PFSK-1 (cell line): Measurements from ENCODE around the gene NUP37.

Experiments
- FOXP2 ChIP-seq: optimal IDR thresholded peaks from 2 replicates; pipeline ENCODE3; 2011; ENCODE audit warnings: borderline replicate concordance, control low read depth, inconsistent platforms; ENCODE audit not compliant: insufficient read depth; ENCODE audit errors: extremely low read length, extremely low read depth
- POLR2AphosphoS5 ChIP-seq: IDR thresholded peaks from 2 replicates; pipeline ENCODE4 v1.6.1; 2012; ENCODE audit warnings: low read depth, mild to moderate bottlenecking, control low read depth, low read length, moderate library complexity
- SIN3A ChIP-seq: IDR thresholded peaks from 2 replicates; pipeline ENCODE4 v1.6.1; 2012; ENCODE audit warnings: mild to moderate bottlenecking, low read length, moderate library complexity, borderline replicate concordance; ENCODE audit not compliant: insufficient read depth
- TAF1 ChIP-seq: IDR thresholded peaks from 2 replicates; pipeline ENCODE4 v1.6.1; 2012; ENCODE audit warnings: low read length, control low read depth, borderline replicate concordance; ENCODE audit not compliant: insufficient read depth
- TF ChIP-seq, protein P1 (sequence below), 2 experiments: IDR thresholded peaks; 2 replicates each; pipeline versions ENCODE4 v1.6.1 to v1.8.0; 2011 to 2012; ENCODE audit warnings: low read depth in 2 of 2, low read length in 2 of 2, control low read depth in 1 of 2, inconsistent platforms in 1 of 2, mild to moderate bottlenecking in 1 of 2, moderate library complexity in 1 of 2; ENCODE audit not compliant: insufficient read depth in 1 of 2

NUP37 gene

GRCh38 chr12:102069707-102070106 is 50.2 kb downstream of the NUP37 start:
- TF ChIP-seq TAF1 (no peak), SIN3A (no peak), FOXP2 (no peak), POLR2AphosphoS5 (no peak)
- TF ChIP-seq, protein P1, sequence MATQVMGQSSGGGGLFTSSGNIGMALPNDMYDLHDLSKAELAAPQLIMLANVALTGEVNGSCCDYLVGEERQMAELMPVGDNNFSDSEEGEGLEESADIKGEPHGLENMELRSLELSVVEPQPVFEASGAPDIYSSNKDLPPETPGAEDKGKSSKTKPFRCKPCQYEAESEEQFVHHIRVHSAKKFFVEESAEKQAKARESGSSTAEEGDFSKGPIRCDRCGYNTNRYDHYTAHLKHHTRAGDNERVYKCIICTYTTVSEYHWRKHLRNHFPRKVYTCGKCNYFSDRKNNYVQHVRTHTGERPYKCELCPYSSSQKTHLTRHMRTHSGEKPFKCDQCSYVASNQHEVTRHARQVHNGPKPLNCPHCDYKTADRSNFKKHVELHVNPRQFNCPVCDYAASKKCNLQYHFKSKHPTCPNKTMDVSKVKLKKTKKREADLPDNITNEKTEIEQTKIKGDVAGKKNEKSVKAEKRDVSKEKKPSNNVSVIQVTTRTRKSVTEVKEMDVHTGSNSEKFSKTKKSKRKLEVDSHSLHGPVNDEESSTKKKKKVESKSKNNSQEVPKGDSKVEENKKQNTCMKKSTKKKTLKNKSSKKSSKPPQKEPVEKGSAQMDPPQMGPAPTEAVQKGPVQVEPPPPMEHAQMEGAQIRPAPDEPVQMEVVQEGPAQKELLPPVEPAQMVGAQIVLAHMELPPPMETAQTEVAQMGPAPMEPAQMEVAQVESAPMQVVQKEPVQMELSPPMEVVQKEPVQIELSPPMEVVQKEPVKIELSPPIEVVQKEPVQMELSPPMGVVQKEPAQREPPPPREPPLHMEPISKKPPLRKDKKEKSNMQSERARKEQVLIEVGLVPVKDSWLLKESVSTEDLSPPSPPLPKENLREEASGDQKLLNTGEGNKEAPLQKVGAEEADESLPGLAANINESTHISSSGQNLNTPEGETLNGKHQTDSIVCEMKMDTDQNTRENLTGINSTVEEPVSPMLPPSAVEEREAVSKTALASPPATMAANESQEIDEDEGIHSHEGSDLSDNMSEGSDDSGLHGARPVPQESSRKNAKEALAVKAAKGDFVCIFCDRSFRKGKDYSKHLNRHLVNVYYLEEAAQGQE (IDR thresholded peaks at IDR 0.05; ENCODE audit: insufficient read depth in 1 of 2, low read depth in 2 of 2, low read length in 2 of 2), result no peak

DNA sequence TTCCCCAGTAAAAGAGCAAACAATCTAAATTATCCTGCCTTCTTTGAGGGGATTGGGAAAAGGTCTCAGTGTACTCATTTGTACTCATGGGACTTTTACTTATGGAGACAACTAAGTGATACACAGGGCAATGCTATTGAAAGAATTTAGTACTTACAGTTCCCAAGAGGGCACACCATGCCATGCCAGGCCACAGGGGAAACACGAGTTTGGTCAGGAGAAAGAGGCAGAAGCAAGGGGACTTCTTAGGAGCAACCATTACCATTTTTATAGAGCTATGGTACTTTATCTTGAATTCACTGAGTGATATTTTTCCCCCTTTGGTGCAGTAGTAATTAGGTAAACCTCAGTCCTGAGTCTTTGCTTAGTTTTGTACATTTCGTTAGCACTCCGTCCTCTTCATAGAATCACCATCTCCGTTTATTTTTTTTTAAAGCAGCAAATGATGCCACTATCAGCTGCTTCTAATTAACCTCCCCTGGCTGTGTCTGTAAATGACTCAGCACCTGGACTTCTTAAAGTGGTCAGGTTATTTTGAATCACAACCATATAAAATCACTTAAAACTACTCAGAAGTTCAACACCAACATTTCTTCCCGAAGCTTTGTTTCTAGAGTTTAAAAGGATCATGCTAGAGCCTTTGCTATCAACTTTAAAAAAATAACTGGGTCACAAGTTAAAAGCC is 52.2 kb downstream of the NUP37 start:
- TF ChIP-seq SIN3A, result no peak
- no peak for TF ChIP-seq FOXP2
- TF ChIP-seq, protein P1 (IDR thresholded peaks at IDR 0.05; ENCODE audit: insufficient read depth in 1 of 2, low read depth in 2 of 2, low read length in 2 of 2), result no peak
- TF ChIP-seq POLR2AphosphoS5, result no peak
- no peak for TF ChIP-seq TAF1

- TF ChIP-seq TAF1, result no peak
- TF ChIP-seq FOXP2, result no peak
- TF ChIP-seq POLR2AphosphoS5, result no peak
- TF ChIP-seq, protein P1 (IDR thresholded peaks at IDR 0.05; ENCODE audit: insufficient read depth in 1 of 2, low read depth in 2 of 2, low read length in 2 of 2), result no peak
- no peak for TF ChIP-seq SIN3A
Observed at GRCh38 chr12:102064476-102064875, 55.4 kb downstream of the NUP37 start.

DNA sequence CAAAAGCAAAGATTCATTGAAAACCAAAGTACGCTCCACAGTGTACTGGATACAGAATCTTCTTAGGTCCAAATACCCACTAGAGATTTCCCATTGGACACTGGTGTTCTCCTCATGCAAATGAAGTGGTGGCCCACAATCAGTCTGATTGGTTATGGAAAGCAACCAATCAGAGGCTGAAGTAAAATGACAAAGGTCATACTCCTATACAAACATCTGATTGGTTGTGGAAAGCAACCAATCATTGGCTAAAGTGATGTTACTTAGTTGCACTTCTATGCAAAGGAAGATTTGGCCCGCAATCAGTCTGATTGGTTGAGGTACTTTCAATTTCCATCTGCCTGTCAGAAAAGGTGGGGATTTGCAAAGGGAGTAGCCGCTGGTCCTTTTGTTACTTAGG is 56.8 kb downstream of the NUP37 start:
- TF ChIP-seq, protein P1 (IDR thresholded peaks at IDR 0.05; ENCODE audit: insufficient read depth in 1 of 2, low read depth in 2 of 2, low read length in 2 of 2), result no peak
- TF ChIP-seq SIN3A, result no peak
- TF ChIP-seq FOXP2, result no peak
- TF ChIP-seq TAF1, result no peak
- no peak for TF ChIP-seq POLR2AphosphoS5

DNA sequence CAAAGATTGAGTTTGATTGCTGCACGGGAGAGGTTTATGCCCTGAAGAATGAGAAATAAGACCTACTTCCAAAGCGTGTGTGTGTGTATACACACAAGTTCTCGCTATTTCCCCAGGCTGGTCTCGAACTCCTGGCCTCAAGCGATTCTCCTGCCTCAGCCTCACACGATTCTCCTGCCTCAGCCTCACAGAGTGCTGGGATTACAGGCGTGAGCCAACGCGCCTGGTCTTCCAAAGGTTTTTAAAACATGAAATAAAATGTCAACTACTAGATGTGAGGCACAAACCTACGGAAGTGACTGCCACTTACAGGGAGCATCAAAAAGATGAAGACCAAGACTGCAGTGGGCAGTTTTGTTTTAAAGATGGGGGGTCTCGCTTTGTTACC is 57.5 kb downstream of the NUP37 start:
- TF ChIP-seq FOXP2 (no peak), TAF1 (no peak), POLR2AphosphoS5 (no peak), SIN3A (no peak)
- TF ChIP-seq, protein P1 (IDR thresholded peaks at IDR 0.05; ENCODE audit: insufficient read depth in 1 of 2, low read depth in 2 of 2, low read length in 2 of 2), result no peak
